Psoas muscle (tissue), 8 donors: Measurements from ENCODE around the gene AOPEP. TPM values are rescaled to one million over a fixed set of nuclear protein-coding genes. Genes with fewer than 3 reads are reported as not detected.
"Not testable (repeated sequence)": the region's sequence is repeated elsewhere in the genome, so short reads cannot be mapped to it uniquely, and the experiment has no call there.

Experiments
- ATAC-seq, 4 donors: fragments of 200-7000 bp; cut with Tn5 transposase; one replicate each; pipeline ENCODE4 v1.9.1; 2020; ENCODE audit warnings: moderate library complexity in 3 of 4, mild to moderate bottlenecking in 2 of 4
- DNase-seq, 2 donors: peaks; one replicate each; pipeline ENCODE4 v3.0.0-alpha.2; 2020
- H3K27ac ChIP-seq: fragments of 200-600 bp; one replicate; pipeline ENCODE4 v1.8.0; 2022
- H3K27me3 ChIP-seq, 3 donors: fragments of 200-600 bp in 1 of 3; one replicate each; pipeline versions ENCODE4 v1.6.1 to v1.8.0; 2013 to 2022; ENCODE audit warnings: low read length in 2 of 3, mild to moderate bottlenecking in 2 of 3, moderate library complexity in 1 of 3; ENCODE audit not compliant: insufficient read depth in 3 of 3
- H3K36me3 ChIP-seq, 2 donors: fragments of 200-600 bp in 1 of 2; one replicate each; pipeline versions ENCODE4 v1.6.1 to v1.8.0; 2013 to 2022; ENCODE audit warnings: low read depth in 1 of 2, mild to moderate bottlenecking in 1 of 2, moderate library complexity in 1 of 2; ENCODE audit not compliant: insufficient read depth in 1 of 2
- H3K4me1 ChIP-seq: fragments of 200-600 bp; one replicate; pipeline ENCODE4 v1.8.0; 2022
- H3K4me3 ChIP-seq: fragments of 200-600 bp; one replicate; pipeline ENCODE4 v1.8.0; 2022; ENCODE audit warnings: mild to moderate bottlenecking
- H3K9me3 ChIP-seq: fragments of 200-600 bp; one replicate; pipeline ENCODE4 v1.8.0; 2022
- WGBS, 3 donors: extraction: QIAGEN DNeasy Blood & Tissue Kit; methylation state at CpG; one replicate each; pipeline versions ENCODE4 v1.1.6 to v1.1.7; 2013; 5-methylcytosine and 5-hydroxymethylcytosine counted together
- intact Hi-C, 2 donors: fragments of 100-400 bp; cut with DNase I; formaldehyde crosslinking; loops; one replicate each; pipeline versions ENCODE4 v1.11.0 to v1.14.2; 2022
- polyA plus RNA-seq, 3 donors: library from polyadenylated mRNA; stranded (reverse); fragments of 200-250 nt; gene quantifications; one replicate each; pipeline ENCODE4 v1.2.3, GENCODE V29; 2013
- total RNA-seq, 4 donors: library from RNA; stranded (reverse); fragmentation: NEBNext Ultra II Directional in 2 of 4; extraction: Animal tissue kit (Norgen Biotek cat#: 25700) in 2 of 4; gene quantifications; one replicate each; pipeline versions ENCODE4 v1.2.1 to v1.2.4, GENCODE V29; 2021 to 2023
- TF ChIP-seq, protein P1 (sequence below): fragments of 200-600 bp; IDR thresholded peaks from one replicate; pipeline ENCODE4 v1.8.0; 2022; ENCODE audit warnings: antibody characterized with exemption
- donor health status: healthy with polysubstance abuse.
- donor health status: DM: no; HTN: no; CAD: no; lungs with moderate emphysema.
- donor health status: Bipolar disorder and iron deficiency.
- donor health status: healthy.
- donor health status: DM: yes; HTN: yes; CAD: no.
- donor health status: DM: no; HTN: no; CAD: no.
- donor health status: DM: no; HTN: no; CAD: no.
- donor health status: DM: yes; HTN: yes; CAD: no.

The AOPEP gene
- total and polyA plus RNA-seq, 7 donors = 46.4 to 96.9 (median 78.6) TPM

DNA sequence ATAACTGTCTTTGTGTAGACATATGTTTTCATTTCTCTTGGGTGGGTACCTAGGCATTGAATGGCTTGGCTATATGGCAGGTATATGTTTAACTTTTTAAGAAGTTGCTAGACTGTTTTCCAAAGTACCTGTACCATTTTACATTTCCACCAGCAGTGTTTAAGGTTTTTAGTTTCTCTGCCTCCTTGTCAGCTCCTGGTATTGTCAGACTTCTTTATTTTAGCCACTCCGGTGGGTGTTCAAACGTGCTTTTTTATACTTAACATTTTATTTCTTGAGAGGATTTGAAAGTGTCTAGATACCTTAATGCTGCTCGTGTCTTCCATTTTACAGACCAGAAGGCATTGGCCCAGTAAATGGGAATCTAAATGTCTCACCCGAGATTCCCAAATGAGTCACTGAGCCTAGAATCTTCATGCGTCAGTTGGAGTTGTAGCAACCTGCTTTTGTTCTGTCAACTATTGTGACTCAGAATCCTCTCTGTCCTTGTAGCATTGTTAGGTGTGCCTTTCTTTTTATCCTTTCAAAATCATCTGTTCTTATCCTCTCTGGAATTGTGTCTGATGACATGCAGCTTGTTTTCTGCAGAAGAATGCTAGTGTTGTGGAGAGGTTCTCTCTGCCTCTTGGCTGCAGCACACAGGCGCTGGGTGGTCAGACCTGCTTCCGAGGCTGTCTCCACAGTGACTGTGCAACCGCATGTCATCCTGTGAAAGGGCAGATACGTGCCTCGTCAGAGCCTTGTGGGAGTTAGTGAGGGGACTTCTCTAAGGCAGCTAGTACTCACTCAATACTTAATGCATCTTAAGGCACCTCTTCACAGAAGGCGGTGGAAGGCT lies 291.8 kb downstream of the AOPEP start:
- 14 to 24% (median 20%) methylated on average over 11 of the region's 11 CpGs for WGBS, 3 donors
- H3K36me3 ChIP-seq = peaks cover 0 to 48% of the 10 kb centered on the region in 2 donors
- peak; percentile 60 to 72 for DNase-seq

GRCh38 chr9:95020644-95021043 lies 294.1 kb downstream of the AOPEP start:
- peaks cover 0 to 42% of the 10 kb centered on the region in 2 donors for H3K36me3 ChIP-seq
- peak overlapping the region; percentile 93 for H3K27ac ChIP-seq
- intact Hi-C loops, H3K9me3 ChIP-seq, DNase-seq, H3K27me3 ChIP-seq, ATAC-seq: not testable (repeated sequence)
- 72 to 89% (median 85%) methylated on average over 6 of the region's 6 CpGs for WGBS, 3 donors
- peak overlapping the region; percentile 8 for H3K4me3 ChIP-seq
- H3K4me1 ChIP-seq = peaks cover 96% of the 10 kb centered on the region

More for the DNA sequence above, 291.8 kb downstream of the AOPEP start:
- H3K9me3 ChIP-seq = no peaks in the 10 kb centered on the region
- TF ChIP-seq, protein P1, sequence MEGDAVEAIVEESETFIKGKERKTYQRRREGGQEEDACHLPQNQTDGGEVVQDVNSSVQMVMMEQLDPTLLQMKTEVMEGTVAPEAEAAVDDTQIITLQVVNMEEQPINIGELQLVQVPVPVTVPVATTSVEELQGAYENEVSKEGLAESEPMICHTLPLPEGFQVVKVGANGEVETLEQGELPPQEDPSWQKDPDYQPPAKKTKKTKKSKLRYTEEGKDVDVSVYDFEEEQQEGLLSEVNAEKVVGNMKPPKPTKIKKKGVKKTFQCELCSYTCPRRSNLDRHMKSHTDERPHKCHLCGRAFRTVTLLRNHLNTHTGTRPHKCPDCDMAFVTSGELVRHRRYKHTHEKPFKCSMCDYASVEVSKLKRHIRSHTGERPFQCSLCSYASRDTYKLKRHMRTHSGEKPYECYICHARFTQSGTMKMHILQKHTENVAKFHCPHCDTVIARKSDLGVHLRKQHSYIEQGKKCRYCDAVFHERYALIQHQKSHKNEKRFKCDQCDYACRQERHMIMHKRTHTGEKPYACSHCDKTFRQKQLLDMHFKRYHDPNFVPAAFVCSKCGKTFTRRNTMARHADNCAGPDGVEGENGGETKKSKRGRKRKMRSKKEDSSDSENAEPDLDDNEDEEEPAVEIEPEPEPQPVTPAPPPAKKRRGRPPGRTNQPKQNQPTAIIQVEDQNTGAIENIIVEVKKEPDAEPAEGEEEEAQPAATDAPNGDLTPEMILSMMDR = no peak
- peaks cover 96% of the 10 kb centered on the region for H3K4me1 ChIP-seq
- intact Hi-C loops = no loop called here
- peak overlapping the region; percentile 13 for H3K4me3 ChIP-seq
- H3K27me3 ChIP-seq = no peaks in the 10 kb centered on the region
- ATAC-seq = peak; percentile 80 to 89 (median 88)
- peak overlapping the region; percentile 93 for H3K27ac ChIP-seq

- intact Hi-C loops = no loop called here
- ATAC-seq (no peak), DNase-seq (no peak)
- Histone ChIP-seq H3K36me3 (peaks cover 0 to 36% of the 10 kb centered on the region in 2 donors), H3K27me3 (no peaks in the 10 kb centered on the region), H3K4me1 (peaks cover 100% of the 10 kb centered on the region), H3K27ac (peak overlapping the region; percentile 93), H3K9me3 (no peaks in the 10 kb centered on the region), H3K4me3 (peak overlapping the region; percentile 8)
- WGBS, 3 donors = 37 to 50% (median 44%) methylated on average over 7 of the region's 7 CpGs
- TF ChIP-seq, protein P1 = no peak
Measured at GRCh38 chr9:95021166-95021886, 294.8 kb downstream of the AOPEP start.

DNA sequence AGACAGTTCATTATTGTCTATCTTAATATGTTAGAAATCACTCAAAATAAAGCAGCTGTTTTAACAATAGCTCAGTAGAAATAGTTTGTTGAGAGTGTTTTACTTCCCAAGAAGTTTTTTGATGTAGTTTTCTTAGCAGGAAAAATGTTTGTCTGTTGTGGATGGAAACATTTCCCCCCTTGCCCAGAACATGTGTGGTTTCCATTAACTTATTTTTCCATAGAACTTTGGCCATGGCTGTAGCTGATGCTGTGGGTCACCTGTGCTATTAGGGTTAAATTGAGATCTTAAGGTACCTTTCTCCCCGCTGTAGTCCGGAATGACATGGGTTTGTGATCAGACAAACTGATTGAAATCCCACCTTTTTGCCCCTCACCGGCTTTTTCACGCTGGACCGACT lies 296.2 kb downstream of the AOPEP start:
- intact Hi-C loops = no loop called here
- peaks cover 100% of the 10 kb centered on the region for H3K4me1 ChIP-seq
- TF ChIP-seq, protein P1 = no peak
- peak overlapping the region; percentile 93 for H3K27ac ChIP-seq
- no peak for ATAC-seq
- H3K9me3 ChIP-seq = no peaks in the 10 kb centered on the region
- H3K4me3 ChIP-seq = peak overlapping the region; percentile 21
- peaks cover 0 to 30% of the 10 kb centered on the region in 2 donors for H3K36me3 ChIP-seq
- no peak for DNase-seq
- no peaks in the 10 kb centered on the region for H3K27me3 ChIP-seq
- 67 to 72% (median 69%) methylated on average over 5 of the region's 5 CpGs for WGBS, 3 donors
